Measurements from ENCODE around the gene OSTC.

DNA sequence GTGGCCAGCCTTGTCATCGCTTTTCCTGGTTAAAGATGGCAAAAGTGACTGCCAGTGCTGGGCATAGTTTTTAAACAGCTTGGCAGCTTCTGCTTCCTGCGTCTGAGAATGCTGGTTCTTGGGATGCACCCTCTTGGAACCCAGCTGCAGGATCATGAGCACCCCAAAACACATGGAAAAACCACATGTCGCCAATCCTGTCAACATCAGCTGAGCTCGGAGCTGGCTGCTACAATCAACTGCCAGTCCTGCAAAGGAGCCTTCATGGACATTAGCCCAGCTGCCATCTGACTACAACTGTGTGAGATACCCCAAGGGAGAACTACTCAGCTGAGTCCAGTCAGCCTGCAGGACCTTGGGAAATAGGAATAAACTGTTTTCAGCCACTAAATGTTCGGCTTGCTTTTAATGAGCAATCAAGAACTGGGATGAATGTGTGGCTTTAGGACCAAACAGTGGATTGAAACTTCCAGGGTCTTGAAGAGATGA is 31.0 kb downstream of the OSTC start:
- TF ChIP-seq MYPOP (CRISPR knock-in tag; IDR thresholded peaks at IDR 0.05) (no peak), ZNF317 (CRISPR knock-in tag; IDR thresholded peaks at IDR 0.05) (no peak), GABPA (IDR thresholded peaks at IDR 0.05; ENCODE audit: low read depth, low read length) (no peak), GABPA (CRISPR knock-in tag; IDR thresholded peaks at IDR 0.05; ENCODE audit: low read depth) (no peak)
- TF ChIP-seq, protein P1, sequence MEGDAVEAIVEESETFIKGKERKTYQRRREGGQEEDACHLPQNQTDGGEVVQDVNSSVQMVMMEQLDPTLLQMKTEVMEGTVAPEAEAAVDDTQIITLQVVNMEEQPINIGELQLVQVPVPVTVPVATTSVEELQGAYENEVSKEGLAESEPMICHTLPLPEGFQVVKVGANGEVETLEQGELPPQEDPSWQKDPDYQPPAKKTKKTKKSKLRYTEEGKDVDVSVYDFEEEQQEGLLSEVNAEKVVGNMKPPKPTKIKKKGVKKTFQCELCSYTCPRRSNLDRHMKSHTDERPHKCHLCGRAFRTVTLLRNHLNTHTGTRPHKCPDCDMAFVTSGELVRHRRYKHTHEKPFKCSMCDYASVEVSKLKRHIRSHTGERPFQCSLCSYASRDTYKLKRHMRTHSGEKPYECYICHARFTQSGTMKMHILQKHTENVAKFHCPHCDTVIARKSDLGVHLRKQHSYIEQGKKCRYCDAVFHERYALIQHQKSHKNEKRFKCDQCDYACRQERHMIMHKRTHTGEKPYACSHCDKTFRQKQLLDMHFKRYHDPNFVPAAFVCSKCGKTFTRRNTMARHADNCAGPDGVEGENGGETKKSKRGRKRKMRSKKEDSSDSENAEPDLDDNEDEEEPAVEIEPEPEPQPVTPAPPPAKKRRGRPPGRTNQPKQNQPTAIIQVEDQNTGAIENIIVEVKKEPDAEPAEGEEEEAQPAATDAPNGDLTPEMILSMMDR (CRISPR knock-in tag; IDR thresholded peaks at IDR 0.05) = no peak

Measured in HepG2 (cell line).